GM12864 (cell line): ENCODE data around the gene GALNS.

Source experiments
- DNase-seq: peaks from one replicate; pipeline ENCODE4 v3.0.0-alpha.2; 2011; ENCODE audit warnings: low read depth
- H3K4me3 ChIP-seq: 2 replicates; pipeline ENCODE4 v1.5.1; 2011; ENCODE audit warnings: mild to moderate bottlenecking, low read depth, low read length, control low read depth
- TF ChIP-seq, protein P1 (sequence below): IDR thresholded peaks from 2 replicates; pipeline ENCODE4 v1.5.1; 2011; ENCODE audit warnings: low read depth, mild to moderate bottlenecking, moderate library complexity, low read length, control low read depth, inconsistent platforms; ENCODE audit errors: missing control alignments

The GALNS gene, protein sequence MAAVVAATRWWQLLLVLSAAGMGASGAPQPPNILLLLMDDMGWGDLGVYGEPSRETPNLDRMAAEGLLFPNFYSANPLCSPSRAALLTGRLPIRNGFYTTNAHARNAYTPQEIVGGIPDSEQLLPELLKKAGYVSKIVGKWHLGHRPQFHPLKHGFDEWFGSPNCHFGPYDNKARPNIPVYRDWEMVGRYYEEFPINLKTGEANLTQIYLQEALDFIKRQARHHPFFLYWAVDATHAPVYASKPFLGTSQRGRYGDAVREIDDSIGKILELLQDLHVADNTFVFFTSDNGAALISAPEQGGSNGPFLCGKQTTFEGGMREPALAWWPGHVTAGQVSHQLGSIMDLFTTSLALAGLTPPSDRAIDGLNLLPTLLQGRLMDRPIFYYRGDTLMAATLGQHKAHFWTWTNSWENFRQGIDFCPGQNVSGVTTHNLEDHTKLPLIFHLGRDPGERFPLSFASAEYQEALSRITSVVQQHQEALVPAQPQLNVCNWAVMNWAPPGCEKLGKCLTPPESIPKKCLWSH

DNA sequence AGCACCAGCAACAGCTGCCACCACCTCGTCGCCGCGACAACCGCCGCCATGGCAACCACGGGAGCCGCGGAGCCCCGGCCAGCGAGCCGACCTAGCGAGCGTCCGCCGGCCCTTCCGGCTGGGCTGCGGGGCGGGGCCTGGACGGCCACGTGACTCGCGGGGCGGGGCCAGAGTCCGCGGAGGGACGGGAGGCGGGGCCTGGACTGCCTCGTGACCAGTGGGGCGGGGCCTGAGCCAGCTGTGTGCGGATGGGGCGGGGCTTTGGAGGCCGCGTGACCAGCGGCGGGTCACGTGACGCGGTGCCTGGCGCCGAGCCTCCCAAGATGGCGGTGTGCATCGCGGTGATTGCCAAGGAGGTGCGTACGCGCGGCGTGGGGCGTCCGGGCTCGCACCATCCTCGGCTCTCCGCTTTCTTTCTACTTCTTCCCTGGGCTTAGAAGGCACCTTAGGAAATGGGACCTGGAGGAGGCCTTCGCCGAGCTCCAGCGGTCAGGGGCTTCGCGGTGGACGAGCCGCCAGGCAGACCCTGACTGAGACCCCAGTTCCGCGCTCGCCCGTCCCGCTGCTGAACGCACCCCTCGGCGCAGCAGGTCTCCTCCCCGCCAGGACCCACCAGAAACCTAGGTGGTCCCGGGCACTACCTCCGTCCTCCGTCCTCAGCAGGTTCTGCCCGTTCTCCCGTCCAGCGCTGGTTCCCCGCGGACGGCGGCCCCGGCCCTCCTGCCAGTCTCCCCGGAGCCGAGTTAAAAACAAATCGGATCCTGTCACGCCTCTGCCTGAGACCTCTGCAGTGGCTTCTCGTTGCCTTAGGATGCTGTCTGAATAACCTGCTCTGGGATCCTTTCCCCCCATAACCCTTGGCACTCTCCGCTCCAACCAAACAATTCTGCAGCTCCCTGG lies at the start of gene GALNS, which contains the start of gene TRAPPC2L:
Gene GALNS (minus strand): TSS at position 120 of the 900 bp plus-strand sequence. CDS start 70 bp downstream, at position 50.
Gene TRAPPC2L (plus strand): TSS at position 300 of the 900 bp plus-strand sequence. CDS start 24 bp downstream, at position 324.
- TF ChIP-seq, protein P1, sequence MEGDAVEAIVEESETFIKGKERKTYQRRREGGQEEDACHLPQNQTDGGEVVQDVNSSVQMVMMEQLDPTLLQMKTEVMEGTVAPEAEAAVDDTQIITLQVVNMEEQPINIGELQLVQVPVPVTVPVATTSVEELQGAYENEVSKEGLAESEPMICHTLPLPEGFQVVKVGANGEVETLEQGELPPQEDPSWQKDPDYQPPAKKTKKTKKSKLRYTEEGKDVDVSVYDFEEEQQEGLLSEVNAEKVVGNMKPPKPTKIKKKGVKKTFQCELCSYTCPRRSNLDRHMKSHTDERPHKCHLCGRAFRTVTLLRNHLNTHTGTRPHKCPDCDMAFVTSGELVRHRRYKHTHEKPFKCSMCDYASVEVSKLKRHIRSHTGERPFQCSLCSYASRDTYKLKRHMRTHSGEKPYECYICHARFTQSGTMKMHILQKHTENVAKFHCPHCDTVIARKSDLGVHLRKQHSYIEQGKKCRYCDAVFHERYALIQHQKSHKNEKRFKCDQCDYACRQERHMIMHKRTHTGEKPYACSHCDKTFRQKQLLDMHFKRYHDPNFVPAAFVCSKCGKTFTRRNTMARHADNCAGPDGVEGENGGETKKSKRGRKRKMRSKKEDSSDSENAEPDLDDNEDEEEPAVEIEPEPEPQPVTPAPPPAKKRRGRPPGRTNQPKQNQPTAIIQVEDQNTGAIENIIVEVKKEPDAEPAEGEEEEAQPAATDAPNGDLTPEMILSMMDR: no peak
- H3K4me3 ChIP-seq: peak within 1 kb of the TSS; percentile 93
- peak; percentile 65 for DNase-seq

DNA sequence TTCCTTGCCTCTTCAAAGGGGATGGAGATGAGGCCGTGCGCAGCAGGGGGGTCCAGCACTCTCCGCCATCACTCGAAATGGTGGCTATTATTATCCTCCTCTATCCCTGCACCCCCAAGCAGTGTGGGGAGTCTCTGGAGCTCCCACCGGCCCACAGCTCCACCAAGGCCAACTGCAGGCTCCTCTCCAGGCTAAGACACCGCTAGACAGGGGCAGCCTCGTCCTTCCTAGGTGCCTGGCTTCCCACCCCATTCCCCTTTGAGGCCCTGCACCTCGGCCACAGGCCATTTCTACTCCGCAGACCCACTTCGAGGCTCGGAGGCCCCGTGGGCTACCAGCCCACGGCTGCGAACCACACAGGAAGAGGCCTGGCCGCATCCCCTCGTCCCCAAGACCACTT lies 49.3 kb upstream of the GALNS start:
- DNase-seq: no peak
- no peak overlapping the region for H3K4me3 ChIP-seq
- TF ChIP-seq, protein P1: no peak

DNA sequence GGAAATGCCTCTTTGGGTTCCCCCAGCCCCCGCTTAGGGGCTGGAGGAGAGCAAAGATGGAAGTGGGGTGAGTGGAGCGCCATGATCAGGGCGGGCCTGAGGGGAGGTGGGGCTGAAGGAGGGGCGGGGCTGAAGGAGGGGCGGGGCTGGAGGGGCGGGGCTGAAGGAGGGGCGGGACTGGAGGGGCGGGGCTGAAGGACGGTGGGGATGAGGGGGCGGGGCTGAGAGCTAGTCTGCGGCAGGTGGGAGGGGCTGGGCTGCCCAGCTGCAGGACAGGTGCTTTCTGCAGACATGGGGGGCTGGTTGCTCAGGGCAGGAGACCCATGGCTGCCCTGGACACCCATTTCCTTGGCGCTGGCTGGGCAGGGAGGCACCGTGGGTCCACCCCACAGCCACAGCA lies 48.8 kb upstream of the GALNS start:
- H3K4me3 ChIP-seq: no peak overlapping the region
- TF ChIP-seq, protein P1: no peak
- no peak for DNase-seq

DNA sequence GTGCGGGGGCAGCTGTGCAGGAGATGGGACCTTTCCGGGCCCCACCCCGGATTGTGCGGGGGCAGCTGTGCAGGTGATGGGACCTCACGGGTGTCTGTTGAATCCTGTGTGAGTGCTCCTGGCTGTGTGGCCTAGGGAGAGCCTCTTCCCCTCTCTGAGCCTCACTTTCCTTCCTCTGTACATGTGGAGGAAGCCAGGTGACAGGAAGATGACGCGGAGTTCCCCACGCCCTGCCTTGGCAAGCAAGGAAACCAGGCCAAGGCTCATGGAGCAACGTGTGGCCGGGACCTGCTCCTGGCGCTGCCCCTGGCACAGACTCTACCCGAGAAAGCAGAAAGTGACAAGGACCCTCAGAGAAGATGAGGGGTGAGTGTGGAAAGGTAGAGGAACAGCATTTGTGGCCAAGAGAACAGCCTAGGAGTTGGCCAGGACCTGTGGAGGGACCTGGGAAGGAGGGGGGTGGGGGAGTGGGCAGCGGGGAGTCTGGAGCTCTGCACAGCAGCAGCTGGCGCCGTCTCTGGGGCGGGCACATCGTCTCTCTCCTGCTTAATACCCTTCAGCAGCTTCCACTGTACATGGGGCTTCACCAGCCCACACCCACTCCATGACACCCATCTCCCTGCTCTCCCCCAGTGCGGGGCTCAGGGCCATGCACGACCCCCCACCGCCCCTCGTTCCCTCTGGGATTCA lies 48.1 kb upstream of the GALNS start:
- DNase-seq: no peak
- TF ChIP-seq, protein P1: no peak
- H3K4me3 ChIP-seq: no peak overlapping the region

DNA sequence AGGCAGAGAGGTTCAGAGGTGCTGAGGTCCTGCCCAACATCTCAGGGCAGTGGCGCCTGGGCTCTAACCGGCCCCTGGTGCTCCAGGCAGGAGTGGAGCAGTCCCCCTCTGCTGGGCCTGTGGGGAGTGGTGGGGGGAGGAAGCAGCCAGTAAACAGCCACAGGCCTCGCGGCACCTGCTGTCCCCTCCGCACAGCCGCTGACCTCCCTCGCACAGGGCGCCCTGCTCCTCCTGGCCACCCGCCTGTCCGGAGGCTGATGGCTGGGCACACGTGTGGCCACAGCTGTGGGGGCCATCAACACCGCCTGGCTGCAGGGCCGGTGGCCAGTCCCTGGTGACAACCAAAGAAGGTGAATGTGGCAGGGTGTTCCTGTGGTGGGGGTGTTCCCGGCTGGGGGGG lies 46.5 kb upstream of the GALNS start:
- H3K4me3 ChIP-seq: no peak overlapping the region
- DNase-seq: no peak
- TF ChIP-seq, protein P1: no peak

DNA sequence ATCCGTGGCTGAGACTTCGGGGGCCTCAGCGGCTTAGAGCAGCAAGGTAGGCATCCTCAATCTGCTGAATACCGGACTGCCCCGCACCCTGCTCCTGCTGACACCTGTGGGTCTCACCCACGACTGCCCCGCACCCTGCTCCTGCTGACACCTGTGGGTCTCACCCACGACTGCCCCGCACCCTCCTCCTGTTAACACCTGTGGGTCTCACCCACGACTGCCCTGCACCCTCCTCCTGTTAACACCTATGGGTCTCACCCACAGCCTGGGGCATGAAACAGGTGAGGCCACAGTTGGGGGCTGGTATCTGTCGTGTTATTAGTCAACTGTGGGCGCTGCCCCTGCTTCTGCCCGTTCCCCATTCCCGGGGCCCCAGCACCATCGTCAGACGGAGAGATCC lies 46.0 kb upstream of the GALNS start:
- TF ChIP-seq, protein P1: no peak
- no peak overlapping the region for H3K4me3 ChIP-seq
- DNase-seq: no peak
